Kidney (tissue), 14 donors: ENCODE data around the gene GMDS. TPM values are rescaled to one million over a fixed set of nuclear protein-coding genes. Genes with fewer than 3 reads are reported as not detected.

Experiments
- DNase-seq, 5 donors: peaks; one replicate each; pipeline ENCODE4 v3.0.0-alpha.2; 2013 to 2020
- FAIRE-seq: peaks from 2 replicates; lab custom pipeline; 2012; peaks lifted over from hg19 to GRCh38; lab: Jason Lieb, UNC
- H3K27ac ChIP-seq, 2 donors: one replicate each; pipeline ENCODE4 v1.7.0; 2013; ENCODE audit warnings: low read depth in 2 of 2, low read length in 2 of 2, inconsistent platforms in 1 of 2
- H3K27me3 ChIP-seq: one replicate; pipeline ENCODE4 v1.7.1; 2013; ENCODE audit warnings: low read length, inconsistent platforms; ENCODE audit not compliant: control insufficient read depth, insufficient read depth
- H3K36me3 ChIP-seq, 3 donors: one replicate each; pipeline versions ENCODE4 v1.7.0 to v1.7.1; 2013; ENCODE audit warnings: low read length in 3 of 3, control low read depth in 1 of 3, inconsistent platforms in 1 of 3; ENCODE audit not compliant: insufficient read depth in 3 of 3, control insufficient read depth in 2 of 3
- H3K4me1 ChIP-seq, 3 donors: one replicate each; pipeline versions ENCODE4 v1.7.0 to v1.7.1; 2013; ENCODE audit warnings: low read length in 3 of 3, inconsistent platforms in 1 of 3, low read depth in 1 of 3; ENCODE audit not compliant: control insufficient read depth in 2 of 3, insufficient read depth in 2 of 3
- H3K4me3 ChIP-seq, 3 donors: one replicate each; pipeline versions ENCODE4 v1.7.0 to v1.8.1; 2013; ENCODE audit warnings: low read length in 3 of 3, control low read depth in 1 of 3, inconsistent platforms in 1 of 3
- H3K9ac ChIP-seq, 3 donors: one replicate each; pipeline versions ENCODE4 v1.7.0 to v1.7.1; 2013; ENCODE audit warnings: low read length in 3 of 3, control low read depth in 1 of 3, inconsistent platforms in 1 of 3
- H3K9me3 ChIP-seq, 3 donors: one replicate each; pipeline versions ENCODE4 v1.7.0 to v1.7.1; 2013; ENCODE audit warnings: low read length in 3 of 3, control low read depth in 1 of 3, inconsistent platforms in 1 of 3; ENCODE audit not compliant: control insufficient read depth in 2 of 3, insufficient read depth in 1 of 3
- intact Hi-C: fragments of 100-400 bp; cut with DNase I; formaldehyde crosslinking; loops from one replicate; pipeline ENCODE4 v1.11.1; 2022
- polyA plus RNA-seq: library from polyadenylated mRNA; stranded (reverse); fragments of 350-450 nt; fragmentation: Illumina TruSeq; extraction: RNeasy Lipid Tissue Mini Kit (QIAGEN cat#74804); gene quantifications from one replicate; pipeline ENCODE4 v1.2.3, GENCODE V29; 2014; ENCODE audit warnings: low read depth, low replicate concordance; ENCODE audit not compliant: insufficient read depth
- total RNA-seq: library from RNA; stranded (reverse); fragmentation: NEBNext Ultra II Directional; extraction: Animal tissue kit (Norgen Biotek cat#: 25700); gene quantifications from one replicate; pipeline ENCODE4 v1.2.1, GENCODE V29; 2021
- TF ChIP-seq, protein P1 (sequence below): IDR thresholded peaks from 3 replicates; pipeline ENCODE4 v1.5.1; 2012; ENCODE audit warnings: mild to moderate bottlenecking, moderate library complexity, borderline replicate concordance; ENCODE audit not compliant: insufficient read depth; ENCODE audit errors: extremely low read depth
- donor health status: control.
- donor health status: control.
- donor health status: control.
- donor health status: control.
- donor health status: control.
- donor health status: DM: yes; HTN: yes; CAD: no.
- donor health status: Normal renal cell carcinoma (clear cell type).

Gene GMDS
- total and polyA plus RNA-seq, 2 donors from 2014 or later, result 49.6 to 63.7 TPM

DNA sequence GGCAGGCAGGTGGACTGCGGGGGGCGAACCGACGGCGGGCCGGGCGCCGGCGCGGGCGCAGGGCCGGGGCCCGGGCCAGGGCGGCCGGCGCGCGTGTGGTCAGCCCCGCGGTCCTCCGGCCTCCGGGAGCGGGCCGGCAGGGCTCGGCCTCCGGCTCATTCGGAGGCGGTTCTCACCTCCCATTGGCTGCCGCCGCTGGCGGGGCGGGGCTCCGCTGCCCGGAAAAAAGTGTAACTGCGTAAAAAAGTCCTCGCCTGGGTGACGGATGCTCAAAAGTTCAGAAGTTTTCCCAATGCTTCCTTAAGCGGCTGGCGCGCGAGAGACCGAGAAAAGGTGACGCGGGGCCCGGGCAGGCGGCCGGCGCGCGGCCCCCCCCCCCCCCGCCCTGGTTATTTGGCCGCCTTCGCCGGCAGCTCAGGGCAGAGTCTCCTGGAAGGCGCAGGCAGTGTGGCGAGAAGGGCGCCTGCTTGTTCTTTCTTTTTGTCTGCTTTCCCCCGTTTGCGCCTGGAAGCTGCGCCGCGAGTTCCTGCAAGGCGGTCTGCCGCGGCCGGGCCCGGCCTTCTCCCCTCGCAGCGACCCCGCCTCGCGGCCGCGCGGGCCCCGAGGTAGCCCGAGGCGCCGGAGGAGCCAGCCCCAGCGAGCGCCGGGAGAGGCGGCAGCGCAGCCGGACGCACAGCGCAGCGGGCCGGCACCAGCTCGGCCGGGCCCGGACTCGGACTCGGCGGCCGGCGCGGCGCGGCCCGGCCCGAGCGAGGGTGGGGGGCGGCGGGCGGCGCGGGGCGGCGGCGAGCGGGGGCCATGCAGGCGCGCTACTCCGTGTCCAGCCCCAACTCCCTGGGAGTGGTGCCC, 635.5 kb downstream of the GMDS start, which contains the start of gene FOXC1:
Gene FOXC1 (plus strand): TSS at position 268 of the 849 bp plus-strand sequence. CDS start 531 bp downstream, at position 799.
- TF ChIP-seq, protein P1, sequence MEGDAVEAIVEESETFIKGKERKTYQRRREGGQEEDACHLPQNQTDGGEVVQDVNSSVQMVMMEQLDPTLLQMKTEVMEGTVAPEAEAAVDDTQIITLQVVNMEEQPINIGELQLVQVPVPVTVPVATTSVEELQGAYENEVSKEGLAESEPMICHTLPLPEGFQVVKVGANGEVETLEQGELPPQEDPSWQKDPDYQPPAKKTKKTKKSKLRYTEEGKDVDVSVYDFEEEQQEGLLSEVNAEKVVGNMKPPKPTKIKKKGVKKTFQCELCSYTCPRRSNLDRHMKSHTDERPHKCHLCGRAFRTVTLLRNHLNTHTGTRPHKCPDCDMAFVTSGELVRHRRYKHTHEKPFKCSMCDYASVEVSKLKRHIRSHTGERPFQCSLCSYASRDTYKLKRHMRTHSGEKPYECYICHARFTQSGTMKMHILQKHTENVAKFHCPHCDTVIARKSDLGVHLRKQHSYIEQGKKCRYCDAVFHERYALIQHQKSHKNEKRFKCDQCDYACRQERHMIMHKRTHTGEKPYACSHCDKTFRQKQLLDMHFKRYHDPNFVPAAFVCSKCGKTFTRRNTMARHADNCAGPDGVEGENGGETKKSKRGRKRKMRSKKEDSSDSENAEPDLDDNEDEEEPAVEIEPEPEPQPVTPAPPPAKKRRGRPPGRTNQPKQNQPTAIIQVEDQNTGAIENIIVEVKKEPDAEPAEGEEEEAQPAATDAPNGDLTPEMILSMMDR, result no peak
- peak; percentile 96 to 97 (median 97) for DNase-seq
- peaks cover 19% of the 10 kb centered on the region for H3K27me3 ChIP-seq
- H3K4me1 ChIP-seq, result peaks cover 0 to 18% (median 0%) of the 10 kb centered on the region in 3 donors
- peaks cover 0 to 3% (median 0%) of the 10 kb centered on the region in 3 donors for H3K36me3 ChIP-seq
- intact Hi-C loops, result no loop called here
- FAIRE-seq, result no peak
- no peaks in the 10 kb centered on the region for H3K9me3 ChIP-seq
- H3K27ac ChIP-seq, result peak within 1 kb of the TSS; percentile 82 to 85
- H3K4me3 ChIP-seq, result peak within 1 kb of the TSS; percentile 57 to 77 (median 61)
- peak within 1 kb of the TSS in 2 of 3 donors; percentile 53 to 81 for H3K9ac ChIP-seq

- H3K4me1 ChIP-seq, result peaks cover 0 to 20% (median 0%) of the 10 kb centered on the region in 3 donors
- peaks cover 19% of the 10 kb centered on the region for H3K27me3 ChIP-seq
- intact Hi-C loops, result no loop called here
- H3K4me3 ChIP-seq, result peak overlapping the region; percentile 34 to 65 (median 37)
- peaks cover 0 to 3% (median 0%) of the 10 kb centered on the region in 3 donors for H3K36me3 ChIP-seq
- no peak for FAIRE-seq
- TF ChIP-seq, protein P1, result no peak
- no peaks in the 10 kb centered on the region for H3K9me3 ChIP-seq
- peak overlapping the region in 1 of 3 donors; percentile 75 for H3K9ac ChIP-seq
- peak overlapping the region; percentile 75 to 78 for H3K27ac ChIP-seq
- DNase-seq, result peak; percentile 78 to 89 (median 83)
Observed at GRCh38 chr6:1609041-1609647, 636.3 kb downstream of the GMDS start.

DNA sequence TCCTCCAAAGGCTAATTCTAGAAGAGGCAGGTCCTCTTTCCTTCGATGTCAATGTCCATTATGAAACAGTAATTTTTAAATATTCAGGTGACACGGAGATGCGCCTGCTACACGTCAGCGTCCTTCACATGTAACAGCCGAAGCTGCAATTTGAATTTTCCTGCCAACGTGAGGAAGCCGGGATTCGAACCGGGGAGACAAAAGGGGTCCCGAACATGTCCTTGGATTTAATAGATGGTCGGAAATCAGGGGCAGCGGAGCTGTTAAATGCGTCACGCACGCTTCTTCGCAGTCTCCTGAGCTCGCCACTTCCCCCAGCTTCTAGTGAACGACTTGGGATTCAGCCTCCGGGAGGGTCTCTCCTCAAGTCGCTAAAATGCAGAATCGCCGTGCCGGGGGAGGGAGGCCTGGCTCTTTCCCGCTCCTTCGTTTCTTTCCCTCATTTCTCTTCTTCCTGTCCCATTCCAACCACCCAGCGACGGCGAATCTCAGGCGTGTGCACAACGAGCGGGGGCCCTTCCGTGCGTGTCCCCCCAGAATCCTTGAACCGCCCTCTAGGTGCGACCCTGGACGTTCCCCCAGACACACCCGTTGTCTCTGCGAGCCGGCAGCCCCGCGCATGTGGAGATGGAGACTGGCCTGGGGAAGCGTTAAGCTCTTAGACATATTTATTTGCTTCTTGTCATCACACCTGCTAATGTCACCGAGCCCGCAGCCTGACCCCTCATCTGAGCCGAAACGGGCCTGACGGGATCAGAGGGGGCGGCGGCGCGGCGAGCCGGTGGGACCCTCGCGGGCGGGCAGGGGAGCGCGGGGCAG, 637.0 kb downstream of the GMDS start:
- Histone ChIP-seq H3K9me3 (no peaks in the 10 kb centered on the region), H3K9ac (peak overlapping the region in 1 of 3 donors; percentile 58), H3K36me3 (peaks cover 0 to 3% (median 0%) of the 10 kb centered on the region in 3 donors), H3K27ac (peak overlapping the region; percentile 54 to 85), H3K4me3 (peak overlapping the region in 2 of 3 donors; percentile 35 to 54), H3K4me1 (peaks cover 0 to 23% (median 0%) of the 10 kb centered on the region in 3 donors), H3K27me3 (peaks cover 19% of the 10 kb centered on the region)
- no peak for FAIRE-seq
- TF ChIP-seq, protein P1, result no peak
- DNase-seq, result peak; percentile 56 to 78 (median 72)
- intact Hi-C loops, result no loop called here
